RKO (cell line): ENCODE results near the gene CARD11.

Experiments used
- DNase-seq: peaks from one replicate; pipeline ENCODE4 v3.0.0-alpha.2; 2016; ENCODE audit warnings: low spot score

The CARD11 gene

DNA sequence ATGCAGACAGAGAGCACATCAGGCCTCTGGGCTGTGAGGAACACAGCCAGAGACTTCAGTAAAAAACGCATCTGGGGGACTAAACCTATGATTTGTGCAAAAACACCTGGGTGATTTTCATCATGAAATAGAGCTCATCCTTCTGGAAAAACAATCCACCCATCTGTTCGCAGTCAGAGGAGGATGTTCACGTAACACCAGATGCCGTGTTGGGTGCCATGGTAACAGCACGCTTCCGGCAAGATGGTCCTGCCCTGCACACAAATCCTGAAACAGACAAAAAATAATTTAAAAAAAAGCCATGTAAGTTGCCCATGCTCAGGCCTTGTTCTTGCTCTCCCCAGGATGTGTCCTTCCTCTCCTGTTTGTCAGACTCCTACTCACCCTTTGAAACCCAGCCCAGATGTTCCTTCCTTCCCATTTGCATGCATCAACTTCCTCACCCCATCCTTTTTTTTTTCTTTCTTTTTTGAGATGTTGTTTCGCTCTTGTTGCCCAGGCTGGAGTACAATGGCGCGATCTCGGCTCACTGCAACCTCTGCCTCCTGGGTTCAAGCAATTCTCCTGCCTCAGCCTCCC, 171.3 kb downstream of the CARD11 start:
- no peak for DNase-seq

DNA sequence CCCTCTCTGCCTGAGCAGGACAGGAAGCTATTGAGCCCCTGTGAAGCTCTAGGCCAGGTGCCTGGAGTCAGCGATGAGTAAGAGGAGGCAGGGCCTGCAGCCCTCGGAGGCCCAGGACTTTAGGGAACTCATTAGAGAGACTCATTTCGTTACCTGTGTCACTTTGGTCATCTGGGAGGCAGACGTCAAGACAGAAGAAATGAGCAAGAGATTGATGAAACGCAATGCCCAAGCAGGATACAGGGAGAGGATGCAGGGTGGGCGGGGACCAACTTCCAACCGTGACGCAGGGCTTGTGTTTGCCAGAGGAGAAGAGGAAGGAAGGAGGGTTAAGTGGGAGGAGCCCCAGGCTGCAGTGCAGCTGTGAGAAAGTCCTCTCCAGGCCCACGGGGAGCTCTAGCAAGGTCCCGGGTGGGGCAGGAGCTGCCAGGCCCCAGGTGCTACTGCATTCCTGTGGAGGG, 173.2 kb downstream of the CARD11 start:
- no peak for DNase-seq

DNA sequence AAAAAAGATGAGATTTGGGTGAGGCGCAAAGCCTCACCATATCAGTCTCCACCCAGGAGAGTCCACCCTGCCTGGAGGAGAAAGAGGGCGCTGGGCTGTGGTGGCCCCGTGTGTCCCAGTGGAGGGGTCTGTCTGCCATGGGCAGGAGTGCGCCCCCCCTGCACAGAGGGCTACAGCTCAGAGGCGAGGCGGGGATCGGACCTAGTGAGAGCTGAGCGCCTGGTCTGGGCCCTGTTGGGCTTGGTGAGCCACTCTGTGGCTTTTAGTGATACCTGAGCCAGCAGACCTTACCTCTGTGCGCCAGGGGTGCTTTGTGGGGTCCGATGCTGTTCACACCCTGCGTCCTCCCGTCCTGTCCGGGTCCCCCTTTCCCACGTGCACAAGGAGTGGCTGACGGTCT, 173.7 kb downstream of the CARD11 start:
- DNase-seq: no peak

DNA sequence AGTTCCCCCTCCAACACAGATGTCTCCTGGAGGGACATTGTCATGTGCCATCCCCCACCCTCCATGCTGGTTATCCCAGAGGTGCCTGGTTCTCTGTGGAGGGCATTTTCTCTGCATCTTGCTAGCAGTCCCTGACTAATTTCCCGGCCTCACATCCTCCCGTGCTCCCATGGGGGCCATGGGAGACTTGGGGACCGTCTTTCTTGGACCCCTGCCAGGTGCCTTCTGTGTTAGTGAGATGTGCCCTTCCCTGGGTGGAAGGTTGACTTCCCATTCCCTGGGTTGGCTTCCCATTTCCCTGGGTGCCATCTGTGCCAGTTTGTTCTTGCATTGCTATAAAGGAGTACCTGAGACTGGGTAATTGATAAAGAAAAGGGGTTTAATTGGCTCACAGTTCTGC, 177.1 kb downstream of the CARD11 start:
- DNase-seq: no peak

DNA sequence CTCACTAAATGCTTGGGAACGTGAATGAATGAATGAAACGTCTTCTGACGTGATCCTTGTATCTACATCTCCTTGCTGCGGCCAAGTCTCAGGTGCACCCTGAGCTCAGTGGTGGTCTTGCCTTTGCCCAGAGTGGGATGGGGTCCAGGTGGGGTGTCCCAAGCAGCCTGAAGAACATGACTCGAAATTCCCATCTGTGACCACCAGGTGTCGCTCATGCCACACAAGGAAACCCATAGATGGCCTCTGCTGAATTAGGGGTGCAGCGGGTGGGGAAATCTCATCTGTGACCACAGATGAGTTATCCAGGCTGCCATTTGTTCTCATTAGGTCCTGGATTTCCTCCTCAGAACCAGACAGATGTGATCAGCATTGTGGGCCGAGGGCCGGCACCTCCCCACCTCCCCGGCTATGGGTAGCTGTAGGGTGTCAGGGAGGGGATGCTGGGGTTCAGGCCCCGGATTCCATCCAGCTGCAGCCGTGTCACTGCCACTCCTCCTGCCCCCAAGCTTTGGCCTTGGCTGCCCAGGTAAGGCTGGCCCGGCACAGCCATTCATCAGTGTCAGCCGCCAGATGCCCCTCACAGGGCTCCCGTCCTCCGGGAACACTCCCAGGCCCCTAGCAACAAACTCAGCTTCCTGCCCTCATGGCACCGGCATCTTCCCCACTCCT, 178.5 kb downstream of the CARD11 start:
- DNase-seq: peak; percentile 74

DNA sequence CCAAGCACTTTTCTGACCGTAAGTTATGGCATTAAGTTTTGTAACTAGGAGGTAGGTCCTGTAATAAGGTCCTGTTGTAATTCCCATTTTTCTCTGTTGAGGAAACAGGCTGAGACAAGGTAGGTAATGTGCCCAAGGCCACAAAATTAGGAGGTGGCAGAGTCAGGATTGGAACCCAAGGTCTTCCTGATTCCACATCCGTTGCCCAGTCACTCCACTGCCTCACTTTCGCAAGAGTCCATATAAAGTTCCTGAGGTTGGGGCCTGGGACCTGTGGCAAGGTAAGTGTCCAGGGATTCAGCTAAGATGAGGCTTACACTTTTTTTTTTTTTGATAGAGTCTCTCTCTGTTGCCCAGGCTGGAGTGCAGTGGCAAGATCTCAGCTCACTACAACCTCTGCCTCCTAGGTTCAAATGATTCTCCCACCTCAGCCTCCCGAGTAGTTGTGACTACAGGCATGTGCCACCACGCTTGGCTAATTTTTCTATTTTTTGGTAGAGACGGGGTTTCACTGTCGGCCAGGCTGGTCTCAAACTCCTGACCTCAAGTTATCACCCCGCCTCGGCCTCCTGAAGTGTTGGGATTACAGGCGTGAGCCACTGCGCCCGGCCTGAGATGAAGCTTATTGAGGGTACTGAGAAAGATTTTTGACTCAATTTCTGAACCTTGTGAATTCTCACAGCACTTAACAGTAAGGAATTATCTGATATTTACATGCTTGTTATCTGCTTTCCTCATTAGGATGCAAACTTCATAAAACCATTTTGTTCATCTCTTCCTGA, 179.3 kb downstream of the CARD11 start:
- no peak for DNase-seq

DNA sequence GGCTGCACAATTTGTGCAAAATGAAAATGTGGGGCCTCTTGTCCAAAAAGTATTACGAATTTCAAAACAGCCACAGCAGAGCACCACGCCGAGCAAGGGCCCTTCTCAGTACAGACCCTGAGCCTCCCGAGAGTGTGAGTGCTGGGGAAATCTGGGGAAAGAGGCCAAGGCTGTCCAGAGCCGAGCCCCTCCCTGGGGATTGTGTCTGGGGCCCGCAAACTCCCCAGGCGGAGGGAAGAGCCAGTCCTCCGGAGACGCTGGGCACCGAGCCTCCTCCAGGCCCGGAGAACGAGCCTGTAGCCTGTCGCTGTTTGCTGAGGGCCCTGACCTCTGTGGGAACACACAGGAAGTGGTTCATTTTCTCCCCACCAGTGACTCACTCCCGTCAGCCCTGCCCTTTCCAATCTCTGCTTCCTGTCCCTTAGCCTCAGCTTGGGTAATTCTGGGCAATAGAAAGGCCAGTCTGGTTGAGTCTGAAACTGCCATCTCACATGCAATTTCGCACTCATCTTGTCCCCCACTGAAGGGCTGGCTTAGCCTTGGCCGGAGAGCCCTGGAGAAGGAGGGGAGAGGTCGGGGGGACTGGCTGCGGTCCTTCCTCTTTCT, 180.1 kb downstream of the CARD11 start:
- peak; percentile 97 for DNase-seq

DNA sequence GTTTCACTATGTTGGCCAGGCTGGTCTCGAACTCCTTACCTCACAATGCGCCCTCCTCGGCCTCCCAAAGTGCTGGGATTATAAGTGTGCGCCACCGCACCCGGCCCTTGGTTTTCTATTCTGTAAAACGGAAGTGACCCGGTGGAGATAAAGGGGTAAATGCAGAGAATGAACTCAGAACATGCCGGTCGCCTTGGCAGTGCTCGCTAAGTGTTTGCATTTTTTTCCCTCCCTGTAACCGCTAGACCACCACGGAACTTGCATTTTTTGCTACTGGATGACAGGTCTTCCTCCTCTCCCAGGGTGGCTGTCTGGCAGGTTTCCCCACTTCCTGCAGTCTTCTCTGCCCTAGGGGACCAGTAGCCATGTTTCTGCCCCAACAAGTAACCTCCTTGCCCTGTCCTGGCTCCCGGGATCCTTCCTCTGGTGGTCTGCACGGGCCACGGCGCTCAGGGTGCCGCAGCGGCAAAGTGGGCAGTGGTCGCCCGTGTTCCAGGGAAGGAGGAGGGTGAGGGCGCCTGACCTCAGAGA, 180.8 kb downstream of the CARD11 start:
- no peak for DNase-seq

DNA sequence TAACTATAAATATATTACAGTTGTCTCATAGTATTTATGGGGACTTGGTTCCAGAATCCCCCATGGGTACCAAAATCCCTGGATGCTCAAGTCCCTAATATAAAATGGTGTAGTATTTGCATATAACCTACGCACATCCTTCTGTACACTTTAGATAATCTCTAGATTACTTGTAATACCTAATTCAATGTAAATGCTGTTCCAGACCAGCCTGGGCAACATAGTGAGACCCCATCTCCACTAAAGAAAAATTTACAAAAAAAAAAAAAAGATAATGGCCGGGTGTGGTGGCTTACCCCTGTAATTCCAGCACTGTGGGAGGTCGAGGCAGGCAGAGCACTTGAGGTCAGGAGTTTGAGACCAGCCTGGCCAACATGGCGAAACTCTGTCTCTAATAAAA, 182.2 kb downstream of the CARD11 start:
- no peak for DNase-seq

DNA sequence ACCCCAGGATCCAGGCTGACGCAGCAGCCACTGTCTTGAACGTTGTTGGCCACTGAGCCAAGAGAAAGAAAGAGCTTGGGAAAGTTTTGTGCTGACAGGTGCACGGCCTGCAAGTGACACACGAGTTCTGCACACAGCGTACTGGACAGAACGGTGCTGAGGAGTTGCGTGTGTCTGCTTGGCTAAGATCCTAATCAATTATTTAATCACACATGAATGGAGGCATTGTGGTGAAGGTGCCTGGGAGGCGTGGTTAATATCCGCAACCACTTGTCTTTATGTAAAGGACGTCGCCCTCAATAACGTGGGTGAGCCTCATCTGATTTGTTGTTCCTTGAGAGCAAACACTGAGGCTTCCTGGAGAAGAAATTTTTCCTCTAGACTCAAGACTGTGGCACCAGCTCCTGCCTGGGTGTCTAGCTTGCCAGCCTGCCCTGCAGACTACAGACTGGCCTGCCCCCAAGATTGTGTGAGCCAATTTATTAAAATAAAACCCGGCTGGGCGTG, 183.0 kb downstream of the CARD11 start:
- DNase-seq: no peak

DNA sequence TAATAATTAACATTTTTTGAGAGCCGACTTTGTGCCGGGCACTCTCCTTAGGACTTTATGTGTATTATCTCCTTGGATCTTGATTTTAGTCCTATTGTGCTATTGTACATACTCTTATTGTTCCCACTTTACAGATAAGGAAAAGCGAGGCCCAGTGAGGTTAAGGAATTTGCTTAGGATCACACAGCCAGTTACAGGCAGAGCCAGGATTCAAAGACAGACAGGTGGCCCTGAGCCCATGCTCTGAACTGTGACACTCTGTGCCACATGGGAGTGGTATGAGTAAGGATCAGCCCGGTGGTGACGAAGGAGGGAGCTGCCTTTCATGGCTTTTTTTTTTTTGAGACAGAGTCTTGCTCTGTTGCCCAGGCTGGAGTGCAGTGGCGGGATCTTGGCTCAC, 183.7 kb downstream of the CARD11 start:
- no peak for DNase-seq

DNA sequence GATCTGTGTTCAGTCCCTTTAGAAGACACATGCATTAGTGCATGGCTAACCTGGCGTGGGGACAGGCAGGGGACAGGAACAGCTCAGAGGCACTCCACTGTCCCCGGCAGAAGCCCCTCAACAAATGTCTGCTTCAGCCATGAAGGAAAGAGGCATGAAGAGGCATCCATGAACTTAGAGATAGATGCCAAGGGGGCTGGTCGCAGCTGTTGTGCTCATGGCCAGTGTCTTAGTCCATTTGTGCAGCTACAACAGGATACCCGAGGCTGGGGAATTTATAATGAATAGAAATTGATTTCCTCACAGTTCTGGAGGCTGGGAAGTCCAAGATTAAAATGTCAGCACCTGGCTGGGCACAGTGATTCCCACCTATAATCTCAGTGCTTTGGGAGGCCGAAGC, 185.0 kb downstream of the CARD11 start:
- no peak for DNase-seq

DNA sequence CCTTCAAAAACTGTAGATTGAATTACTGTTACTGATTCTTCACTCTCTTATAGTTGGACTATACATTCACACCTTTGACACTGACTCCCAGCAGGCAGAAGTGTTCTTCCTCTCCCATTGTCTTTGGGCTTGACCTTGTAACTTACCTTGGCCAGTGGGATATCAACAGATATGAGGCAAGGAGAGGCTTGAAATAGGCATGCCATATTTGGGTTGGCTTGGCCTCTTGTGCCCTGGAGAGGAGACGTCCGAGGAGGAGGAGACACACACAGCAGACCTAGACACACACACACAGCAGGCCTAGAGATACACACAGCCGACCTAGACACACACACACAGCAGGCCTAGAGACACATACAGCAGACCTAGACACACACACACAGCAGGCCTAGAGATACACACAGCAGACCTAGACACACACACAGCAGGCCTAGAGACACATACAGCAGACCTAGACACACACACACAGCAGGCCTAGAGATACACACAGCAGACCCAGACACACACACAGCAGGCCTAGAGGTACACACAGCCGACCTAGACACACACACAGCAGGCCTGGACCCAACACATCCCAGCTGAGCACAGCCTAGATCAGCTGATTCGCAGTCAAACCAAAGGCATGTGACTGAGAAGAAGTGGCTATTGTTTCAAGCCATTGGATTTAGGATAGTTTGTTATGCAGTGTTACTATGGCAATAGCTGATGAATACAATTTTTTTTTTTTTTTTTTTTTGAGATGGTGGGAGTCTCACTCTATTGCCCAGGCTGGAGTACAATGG, 187.1 kb downstream of the CARD11 start:
- DNase-seq: no peak
